Measurements from ENCODE around the gene ASPA.

GRCh38 chr17:3544365-3544764, 68.6 kb downstream of the ASPA start:
- TF ChIP-seq CTCF (IDR thresholded peaks at IDR 0.05 in 4 of 5, conservative IDR thresholded peaks at IDR 0.05 in 1 of 5) (no peak), POLR2A (IDR thresholded peaks at IDR 0.05) (no peak)

Measured in gastrocnemius medialis (tissue), 4 donors.